Left lung (tissue), 10 donors: ENCODE results near the gene DLG3. TPM values are rescaled to one million over a fixed set of nuclear protein-coding genes. Genes with fewer than 3 reads are reported as not detected.
A peak's percentile ranks its signal among the peaks of the same experiment; 100 is the strongest.

ENCODE experiments used
- ATAC-seq: fragments of 200-7000 bp; cut with Tn5 transposase; one replicate; pipeline ENCODE4 v1.9.1; 2020; ENCODE audit warnings: moderate library complexity
- DNase-seq, 4 donors: peaks; one replicate each; pipeline ENCODE4 v3.0.0-alpha.2; 2013 to 2020
- H3K27ac ChIP-seq, 2 donors: fragments of 200-600 bp; sonication (generic) in 1 of 2; one replicate each; pipeline versions ENCODE4 v1.5.0 to v1.8.0; 2020 to 2021
- H3K27me3 ChIP-seq, 2 donors: fragments of 200-600 bp; sonication (generic) in 1 of 2; one replicate each; pipeline versions ENCODE4 v1.5.0 to v1.8.0; 2020 to 2021
- H3K36me3 ChIP-seq, 2 donors: fragments of 200-600 bp; sonication (generic) in 1 of 2; one replicate each; pipeline versions ENCODE4 v1.5.0 to v1.8.0; 2020 to 2021
- H3K4me1 ChIP-seq, 2 donors: fragments of 200-600 bp; one replicate each; pipeline ENCODE4 v1.8.0; 2021
- H3K4me3 ChIP-seq, 2 donors: fragments of 200-600 bp; sonication (generic) in 1 of 2; one replicate each; pipeline versions ENCODE4 v1.5.0 to v1.8.0; 2020 to 2021; ENCODE audit warnings: mild to moderate bottlenecking in 1 of 2
- H3K9me3 ChIP-seq, 2 donors: fragments of 200-600 bp; sonication (generic) in 1 of 2; one replicate each; pipeline versions ENCODE4 v1.5.0 to v1.8.0; 2020 to 2021
- intact Hi-C, 2 donors: fragments of 100-400 bp; cut with DNase I; formaldehyde crosslinking; loops; one replicate each; pipeline versions ENCODE4 v1.11.2 to v1.14.2; 2022
- polyA plus RNA-seq, 6 donors: library from polyadenylated mRNA; unstranded; fragments of 120-200 nt; gene quantifications; one replicate each; pipeline ENCODE4 v1.2.1, GENCODE V29; 2013; ENCODE audit not compliant: insufficient read length in 6 of 6
- total RNA-seq, 2 donors: library from RNA; stranded (reverse); fragmentation: NEBNext Ultra II Directional; extraction: Animal tissue kit (Norgen Biotek cat#: 25700); gene quantifications; one replicate each; pipeline ENCODE4 v1.2.1, GENCODE V29; 2021
- TF ChIP-seq, protein P1 (sequence below), 2 donors: fragments of 200-600 bp; sonication (generic) in 1 of 2; IDR thresholded peaks; one replicate each; pipeline versions ENCODE4 v1.5.0 to v1.8.0; 2021; ENCODE audit warnings: antibody characterized with exemption in 2 of 2
- donor health status: DM: no; HTN: yes; CAD: no.
- donor health status: DM: no; HTN: no; CAD: no.

DLG3 gene
- total and polyA plus RNA-seq, 8 donors: 22.3 to 56.2 (median 50.9) TPM

DNA sequence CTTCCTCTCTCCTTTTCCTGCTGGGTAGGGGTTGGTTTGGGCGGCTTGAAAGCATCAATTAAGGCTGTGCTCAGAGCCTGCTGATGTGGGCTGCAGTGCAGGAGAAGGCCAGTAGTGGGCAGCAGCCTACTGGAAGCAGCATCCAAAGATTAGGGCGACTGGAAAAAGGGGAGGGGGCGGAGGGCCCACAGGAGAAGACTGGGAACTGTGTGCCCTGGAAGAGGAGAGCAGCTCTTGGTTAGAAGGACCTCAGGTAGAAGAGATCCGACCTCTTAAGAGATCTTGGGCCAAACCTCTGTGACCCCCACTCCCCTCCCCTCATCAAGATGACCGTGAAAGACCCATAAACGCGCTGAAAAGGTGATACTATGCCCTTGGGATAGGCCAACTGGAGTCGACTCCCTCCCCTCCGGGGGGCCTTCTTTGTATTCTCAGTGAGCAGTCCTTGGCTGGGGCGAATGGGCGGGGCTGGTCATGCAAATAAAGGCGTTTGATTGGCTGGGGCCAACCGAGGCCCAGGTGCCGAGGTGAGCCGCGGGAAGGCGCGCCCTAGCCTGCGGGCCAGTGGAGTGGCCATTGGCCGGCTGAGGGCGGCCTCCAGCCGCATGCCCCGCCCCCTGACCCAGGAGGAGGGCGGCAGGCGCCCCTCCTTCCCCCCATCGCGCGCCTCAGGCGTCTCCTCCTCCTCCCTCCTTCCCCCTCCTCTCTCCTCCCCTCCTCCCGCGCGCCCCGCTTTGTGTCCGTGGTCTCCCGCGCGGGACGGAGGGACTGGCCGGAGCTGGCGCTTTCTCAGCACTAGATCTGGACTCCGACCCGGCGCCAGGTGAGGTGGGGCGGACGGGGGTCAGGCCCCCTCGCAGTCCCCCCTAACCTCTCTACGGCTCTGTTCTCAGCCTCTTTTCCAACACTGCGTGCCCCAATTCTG lies 10.1 kb downstream of the DLG3 start:
- Histone ChIP-seq H3K4me1 (peaks cover 0 to 6% of the 10 kb centered on the region in 2 donors), H3K27me3 (peaks cover 0 to 29% of the 10 kb centered on the region in 2 donors), H3K9me3 (no peaks in the 10 kb centered on the region), H3K36me3 (no peaks in the 10 kb centered on the region), H3K4me3 (peak overlapping the region; percentile 38 to 43), H3K27ac (peak overlapping the region; percentile 66 to 76)
- TF ChIP-seq, protein P1, sequence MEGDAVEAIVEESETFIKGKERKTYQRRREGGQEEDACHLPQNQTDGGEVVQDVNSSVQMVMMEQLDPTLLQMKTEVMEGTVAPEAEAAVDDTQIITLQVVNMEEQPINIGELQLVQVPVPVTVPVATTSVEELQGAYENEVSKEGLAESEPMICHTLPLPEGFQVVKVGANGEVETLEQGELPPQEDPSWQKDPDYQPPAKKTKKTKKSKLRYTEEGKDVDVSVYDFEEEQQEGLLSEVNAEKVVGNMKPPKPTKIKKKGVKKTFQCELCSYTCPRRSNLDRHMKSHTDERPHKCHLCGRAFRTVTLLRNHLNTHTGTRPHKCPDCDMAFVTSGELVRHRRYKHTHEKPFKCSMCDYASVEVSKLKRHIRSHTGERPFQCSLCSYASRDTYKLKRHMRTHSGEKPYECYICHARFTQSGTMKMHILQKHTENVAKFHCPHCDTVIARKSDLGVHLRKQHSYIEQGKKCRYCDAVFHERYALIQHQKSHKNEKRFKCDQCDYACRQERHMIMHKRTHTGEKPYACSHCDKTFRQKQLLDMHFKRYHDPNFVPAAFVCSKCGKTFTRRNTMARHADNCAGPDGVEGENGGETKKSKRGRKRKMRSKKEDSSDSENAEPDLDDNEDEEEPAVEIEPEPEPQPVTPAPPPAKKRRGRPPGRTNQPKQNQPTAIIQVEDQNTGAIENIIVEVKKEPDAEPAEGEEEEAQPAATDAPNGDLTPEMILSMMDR (IDR thresholded peaks at IDR 0.05): peak; percentile 66 to 70
- intact Hi-C loops: loop anchor here in 1 of 2 donors (10.0 kb wide), 1 partner anchor 100 kb away; no protein-coding TSS in a partner anchor
- ATAC-seq (peak; percentile 92), DNase-seq (peak; percentile 73 to 87 (median 84))

DNA sequence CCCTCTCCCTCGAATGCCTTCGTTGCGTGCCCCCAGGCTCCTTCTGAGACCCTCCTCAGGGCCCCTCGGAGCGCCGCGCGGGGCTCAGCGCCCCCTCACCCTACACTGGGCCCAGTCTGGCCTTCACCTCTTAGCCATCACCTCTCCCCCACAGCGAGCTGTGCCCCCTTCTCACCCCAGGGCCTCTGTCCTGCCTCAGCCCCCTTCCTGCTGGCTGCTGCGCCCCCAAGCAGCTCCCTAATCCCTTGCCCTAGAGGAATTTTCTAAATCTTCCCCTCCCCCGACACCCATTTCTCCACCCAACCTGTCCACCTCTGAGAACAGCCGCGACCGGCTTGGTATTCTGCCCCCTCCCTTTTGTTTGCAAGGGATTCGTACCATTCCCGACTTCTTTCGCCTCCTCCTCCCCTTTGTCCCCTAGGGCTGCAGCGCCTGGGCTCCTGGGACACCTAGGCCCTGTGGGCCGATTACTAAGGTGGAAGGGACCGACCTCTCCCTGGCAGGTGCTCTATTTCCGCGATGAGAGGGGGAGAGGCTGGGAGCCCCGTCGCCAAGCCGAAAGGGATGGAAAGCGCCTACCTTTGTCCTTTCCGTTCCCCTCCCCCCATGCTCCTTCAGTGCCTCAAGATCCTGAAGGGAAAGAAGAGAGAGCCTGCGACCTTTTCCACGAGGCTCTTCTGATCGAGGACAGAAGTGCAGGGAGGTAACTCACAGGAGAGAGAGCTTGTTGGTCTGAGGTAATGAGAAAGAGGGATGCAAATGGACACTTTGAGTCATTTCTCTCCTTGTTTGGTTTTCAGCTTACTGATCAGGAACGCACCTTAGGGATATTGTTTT lies 10.9 kb downstream of the DLG3 start:
- peak; percentile 4 for ATAC-seq
- H3K27ac ChIP-seq: peak overlapping the region; percentile 66 to 76
- H3K27me3 ChIP-seq: peaks cover 0 to 29% of the 10 kb centered on the region in 2 donors
- intact Hi-C loops: loop anchor here in 1 of 2 donors (10.0 kb wide), 1 partner anchor 99 kb away; no protein-coding TSS in a partner anchor
- peak in 1 of 4 donors; percentile 34 for DNase-seq
- no peaks in the 10 kb centered on the region for H3K36me3 ChIP-seq
- H3K4me1 ChIP-seq: peaks cover 0 to 6% of the 10 kb centered on the region in 2 donors
- no peaks in the 10 kb centered on the region for H3K9me3 ChIP-seq
- TF ChIP-seq, protein P1 (IDR thresholded peaks at IDR 0.05): no peak
- peak overlapping the region; percentile 38 to 43 for H3K4me3 ChIP-seq

DNA sequence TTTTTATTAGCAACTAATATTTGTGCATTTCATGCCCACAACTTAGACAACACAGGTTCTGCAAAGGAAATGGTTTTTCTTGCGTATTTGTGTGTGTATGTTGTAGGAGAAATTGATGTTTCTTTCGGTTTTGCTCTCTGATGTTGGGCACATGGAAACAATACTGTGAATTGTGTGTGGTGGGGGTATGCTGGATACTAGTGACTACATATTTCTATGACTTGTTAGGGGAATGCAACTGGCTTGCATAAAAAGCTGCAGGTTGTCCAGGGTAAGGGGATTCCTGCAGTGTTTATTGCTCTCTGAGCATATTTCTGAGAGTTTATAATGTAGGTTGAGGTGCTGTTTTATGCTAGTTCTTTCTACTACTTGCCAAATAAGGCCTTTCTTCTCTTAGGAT lies 11.6 kb downstream of the DLG3 start:
- ATAC-seq: no peak
- peak overlapping the region in 1 of 2 donors; percentile 43 for H3K4me3 ChIP-seq
- no peaks in the 10 kb centered on the region for H3K9me3 ChIP-seq
- DNase-seq: no peak
- TF ChIP-seq, protein P1 (IDR thresholded peaks at IDR 0.05): no peak
- H3K27me3 ChIP-seq: peaks cover 0 to 29% of the 10 kb centered on the region in 2 donors
- H3K4me1 ChIP-seq: peaks cover 0 to 6% of the 10 kb centered on the region in 2 donors
- H3K36me3 ChIP-seq: no peaks in the 10 kb centered on the region
- H3K27ac ChIP-seq: peak overlapping the region in 1 of 2 donors; percentile 76
- intact Hi-C loops: loop anchor here in 1 of 2 donors (10.0 kb wide), 1 partner anchor 99 kb away; no protein-coding TSS in a partner anchor

DNA sequence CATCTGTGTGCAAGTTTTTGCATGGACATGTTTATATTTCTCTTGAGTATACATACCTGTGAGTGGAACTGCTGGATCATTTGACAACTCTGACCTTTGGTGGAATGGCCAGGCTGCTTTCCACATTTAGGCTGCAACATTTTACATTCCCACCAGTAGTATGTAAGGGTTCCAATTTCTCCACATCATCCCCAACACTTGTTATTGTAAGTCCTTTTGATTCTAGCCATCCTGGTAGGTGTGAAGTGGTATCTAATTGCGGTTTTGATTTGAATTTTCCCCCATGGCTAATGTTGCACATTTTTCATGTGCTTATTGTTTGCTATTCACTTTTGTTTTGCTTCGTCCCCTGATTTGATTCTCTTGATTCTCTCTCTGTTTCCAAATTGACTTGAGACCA lies 16.4 kb downstream of the DLG3 start:
- H3K27me3 ChIP-seq: peaks cover 0 to 2% of the 10 kb centered on the region in 2 donors
- DNase-seq (no peak), ATAC-seq (no peak)
- TF ChIP-seq, protein P1 (IDR thresholded peaks at IDR 0.05): no peak
- no peaks in the 10 kb centered on the region for H3K36me3 ChIP-seq
- H3K4me3 ChIP-seq: no peak overlapping the region
- H3K4me1 ChIP-seq: no peaks in the 10 kb centered on the region
- intact Hi-C loops: no loop called here
- no peaks in the 10 kb centered on the region for H3K9me3 ChIP-seq
- no peak overlapping the region for H3K27ac ChIP-seq
